Fibroblast of skin of right quadriceps (primary cell): ENCODE data around the gene ACTC1.

Experiments
- DNase-seq: peaks from one replicate; pipeline ENCODE4 v3.0.0-alpha.2; 2013

ACTC1 gene

GRCh38 chr15:34799149-34800101 lies 4.1 kb upstream of the ACTC1 start:
- DNase-seq: peak; percentile 19

GRCh38 chr15:34796847-34797435 lies 1.6 kb upstream of the ACTC1 start:
- DNase-seq: no peak

GRCh38 chr15:34794590-34795206 lies 651 bp downstream of the ACTC1 start:
- DNase-seq: no peak

- DNase-seq: no peak
These were observed 1.4 kb downstream of the ACTC1 start for GRCh38 chr15:34793901-34794300.

- no peak for DNase-seq
These were observed 2.3 kb downstream of the ACTC1 start for GRCh38 chr15:34793071-34793470.

GRCh38 chr15:34791701-34792100 lies 3.6 kb downstream of the ACTC1 start:
- DNase-seq: no peak

GRCh38 chr15:34790121-34790520 lies 5.2 kb downstream of the ACTC1 start:
- DNase-seq: no peak

- DNase-seq: no peak
These were observed 6.0 kb downstream of the ACTC1 start for GRCh38 chr15:34789326-34789725.

GRCh38 chr15:34786206-34786605 lies 9.1 kb downstream of the ACTC1 start:
- no peak for DNase-seq

GRCh38 chr15:34783991-34784390 lies 11.4 kb downstream of the ACTC1 start:
- no peak for DNase-seq

GRCh38 chr15:34783431-34783830 lies 11.9 kb downstream of the ACTC1 start:
- no peak for DNase-seq

GRCh38 chr15:34782901-34783300 lies 12.4 kb downstream of the ACTC1 start:
- no peak for DNase-seq

- no peak for DNase-seq
These were observed 14.6 kb downstream of the ACTC1 start for GRCh38 chr15:34780725-34781124.

- DNase-seq: no peak
These were observed 18.7 kb downstream of the ACTC1 start for GRCh38 chr15:34776606-34777105.

- no peak for DNase-seq
These were observed 21.4 kb downstream of the ACTC1 start for GRCh38 chr15:34773917-34774316.

- DNase-seq: no peak
These were observed 22.3 kb downstream of the ACTC1 start for GRCh38 chr15:34773013-34773412.

GRCh38 chr15:34772312-34772711 lies 23.0 kb downstream of the ACTC1 start:
- DNase-seq: no peak

GRCh38 chr15:34769711-34770110 lies 25.6 kb downstream of the ACTC1 start:
- DNase-seq: no peak

GRCh38 chr15:34768530-34768929 lies 26.8 kb downstream of the ACTC1 start:
- DNase-seq: no peak

GRCh38 chr15:34765741-34766140 lies 29.6 kb downstream of the ACTC1 start:
- no peak for DNase-seq

- no peak for DNase-seq
These were observed 34.4 kb downstream of the ACTC1 start for GRCh38 chr15:34760909-34761308.

- no peak for DNase-seq
These were observed 35.4 kb downstream of the ACTC1 start for GRCh38 chr15:34759992-34760391.

- DNase-seq: no peak
These were observed 36.0 kb downstream of the ACTC1 start for GRCh38 chr15:34759347-34759746.

- DNase-seq: no peak
These were observed 38.1 kb downstream of the ACTC1 start for GRCh38 chr15:34757262-34757661.
